ENCODE data around the gene QRSL1.
"Not testable (repeated sequence)": the region's sequence is repeated elsewhere in the genome, so short reads cannot be mapped to it uniquely, and the experiment has no call there.

Gene QRSL1

GRCh38 chr6:106688177-106688951 is 59.0 kb downstream of the QRSL1 start:
- DNase-seq = no peak

DNA sequence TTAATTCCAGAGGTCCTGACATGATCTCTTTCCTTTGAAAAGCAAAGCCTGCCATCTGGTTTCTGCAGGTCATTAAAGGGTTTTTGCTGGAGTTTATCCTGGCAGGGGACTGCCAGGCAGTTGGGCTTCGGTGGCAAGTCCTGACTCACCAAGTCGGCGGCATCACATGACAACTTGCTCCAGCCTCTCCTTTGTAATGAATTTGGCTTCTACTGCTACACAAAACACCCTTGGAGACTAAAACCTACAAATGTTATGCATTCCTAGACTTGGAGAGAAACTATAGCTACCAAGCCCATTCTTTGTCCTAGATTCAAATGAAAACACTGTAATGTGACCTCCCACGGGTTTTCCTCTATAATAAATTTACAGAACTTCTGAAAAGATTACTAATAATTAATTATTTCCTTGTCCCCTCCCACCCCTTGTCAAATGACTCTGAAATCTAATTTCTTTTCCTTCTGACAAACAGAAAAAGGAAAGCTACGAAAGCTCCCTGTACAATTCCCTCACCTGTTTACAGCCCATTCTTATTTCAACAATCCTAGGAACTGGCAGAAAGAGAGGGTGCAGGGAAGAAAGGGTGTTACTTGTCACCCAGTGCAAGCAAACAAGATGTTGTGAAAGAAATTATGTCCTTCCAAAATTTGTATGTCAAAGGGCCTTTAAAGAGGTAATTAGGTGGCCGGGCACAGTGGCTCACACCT is 62.9 kb downstream of the QRSL1 start:
- no peak for DNase-seq

DNA sequence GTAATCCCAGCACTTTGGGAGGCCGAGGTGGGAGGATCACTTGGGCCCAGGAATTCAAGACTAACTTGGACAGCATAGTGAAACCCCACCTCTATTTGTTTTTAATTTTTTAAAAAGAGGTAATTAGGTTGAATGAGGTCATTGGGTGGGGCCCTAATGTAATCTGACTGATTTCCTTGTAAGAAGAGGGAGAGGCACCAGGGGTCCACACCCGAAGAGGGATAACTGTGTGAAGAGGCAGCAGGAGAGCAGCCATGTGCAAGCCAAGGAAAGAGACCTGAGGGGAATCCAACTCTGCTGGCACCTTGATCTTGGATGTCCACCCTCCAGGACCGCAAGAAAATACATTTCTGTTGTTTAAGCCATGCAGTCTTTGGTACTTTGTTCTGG is 63.4 kb downstream of the QRSL1 start:
- DNase-seq = no peak

DNA sequence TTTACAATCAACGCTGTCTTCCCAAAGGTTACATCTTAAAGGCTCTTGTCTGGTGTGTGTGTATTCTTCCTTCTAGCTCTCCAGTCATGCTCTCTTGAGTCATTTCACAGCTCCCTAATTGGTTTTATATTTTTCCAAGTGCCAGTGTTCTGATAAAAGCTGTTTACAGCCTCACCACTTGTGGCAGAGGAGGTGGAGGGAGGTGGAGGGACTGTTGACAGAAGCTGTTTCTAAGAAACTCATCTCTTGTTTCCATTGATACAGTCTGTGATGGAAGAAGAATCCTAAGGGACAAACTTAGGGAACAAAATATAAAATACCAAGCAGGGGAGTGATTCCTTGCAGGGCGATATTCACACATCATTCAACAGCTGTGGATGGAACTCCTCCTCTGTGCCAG is 64.0 kb downstream of the QRSL1 start:
- no peak for DNase-seq

GRCh38 chr6:106694343-106694742 is 65.0 kb downstream of the QRSL1 start:
- no peak for DNase-seq

GRCh38 chr6:106700581-106700980 is 71.2 kb downstream of the QRSL1 start:
- DNase-seq = no peak

DNA sequence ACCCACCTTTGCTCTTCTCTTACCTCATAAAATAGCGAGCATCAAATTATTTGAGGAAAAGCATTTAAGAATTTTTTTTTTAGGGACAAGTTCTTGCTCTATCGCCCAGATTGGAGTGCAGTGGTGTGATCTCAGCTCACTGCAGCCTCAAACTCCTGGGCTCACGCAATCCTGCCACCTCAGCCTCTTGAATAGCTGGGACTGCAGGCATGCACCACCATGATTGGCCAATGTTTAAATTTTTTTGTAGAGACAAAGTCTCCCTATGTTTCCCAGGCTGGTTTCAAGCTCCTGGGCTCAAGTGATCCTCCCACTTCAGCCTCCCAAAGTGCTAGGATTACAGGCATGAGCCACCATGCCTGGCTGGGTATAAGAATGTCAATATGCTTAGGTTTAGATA is 71.8 kb downstream of the QRSL1 start:
- DNase-seq = not testable (repeated sequence)

DNA sequence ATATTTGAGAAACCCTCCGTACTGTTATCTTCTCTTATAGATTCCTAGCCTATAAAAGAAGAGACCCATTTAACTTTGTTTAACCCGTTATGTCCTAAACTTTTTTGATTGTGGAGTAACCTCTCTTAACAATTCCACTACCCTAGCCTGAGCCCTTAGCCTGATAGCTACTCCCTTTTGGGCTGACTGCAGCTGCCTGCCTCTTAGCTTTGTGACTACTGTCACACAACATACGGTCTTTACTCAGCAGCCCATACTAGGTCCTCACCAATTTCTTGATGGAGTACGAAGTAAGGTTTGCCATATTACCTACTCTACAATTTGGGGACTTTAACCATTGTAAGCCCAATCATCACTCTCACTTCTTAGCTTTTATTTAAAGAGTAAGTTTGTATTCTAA is 72.7 kb downstream of the QRSL1 start:
- DNase-seq = no peak

DNA sequence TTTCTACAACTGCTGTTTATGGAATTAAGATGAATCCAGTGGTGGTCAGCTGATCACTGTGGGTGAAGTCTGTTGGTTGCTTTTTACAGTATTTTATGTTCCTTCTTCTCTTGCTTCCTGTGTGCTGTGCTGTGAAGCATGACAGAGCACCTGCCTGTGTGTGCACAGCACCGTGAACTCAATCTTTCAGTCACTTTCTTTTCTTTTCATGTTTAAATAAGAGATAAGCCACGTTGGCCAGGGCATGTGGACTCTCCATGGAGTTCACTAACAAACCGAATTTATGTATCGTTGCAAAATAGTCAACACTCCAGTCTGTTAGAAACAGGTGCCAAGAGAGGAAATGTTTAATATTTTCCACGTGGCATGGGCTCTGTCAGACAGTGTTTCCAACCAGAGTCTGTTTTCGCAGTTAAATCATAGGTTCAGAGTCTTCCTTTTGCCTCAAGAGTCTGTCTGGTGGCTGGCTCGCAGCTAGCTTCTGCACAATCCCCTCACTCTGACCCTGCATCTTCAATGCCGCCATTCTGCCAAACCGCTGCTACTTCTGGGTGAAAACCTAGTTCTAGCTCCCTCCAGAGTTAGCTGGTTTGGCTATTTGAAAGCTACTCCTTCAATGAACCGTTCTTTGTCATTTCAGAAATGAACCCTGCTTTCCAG is 73.2 kb downstream of the QRSL1 start:
- DNase-seq = peak; percentile 87

DNA sequence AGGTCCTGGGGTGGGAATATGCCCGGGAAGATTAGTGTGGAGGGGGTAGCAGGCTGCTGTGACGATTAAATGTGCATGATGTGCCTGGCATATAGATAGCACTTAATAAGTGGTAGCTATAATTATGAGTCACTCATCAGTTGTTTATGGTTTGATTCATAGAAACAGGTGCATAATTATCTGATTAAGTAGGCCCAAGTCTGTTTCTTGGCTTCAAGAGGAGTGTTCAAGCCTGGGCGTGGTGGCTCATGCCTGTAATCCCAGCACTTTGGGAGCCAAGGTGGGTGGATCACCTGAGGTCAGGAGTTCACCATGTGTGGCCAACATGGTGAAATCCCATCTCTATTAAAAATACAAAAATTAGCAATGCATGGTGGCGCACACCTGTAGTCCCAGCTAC is 74.9 kb downstream of the QRSL1 start:
- no peak for DNase-seq

GRCh38 chr6:106705156-106705555 is 75.8 kb downstream of the QRSL1 start:
- DNase-seq = no peak

DNA sequence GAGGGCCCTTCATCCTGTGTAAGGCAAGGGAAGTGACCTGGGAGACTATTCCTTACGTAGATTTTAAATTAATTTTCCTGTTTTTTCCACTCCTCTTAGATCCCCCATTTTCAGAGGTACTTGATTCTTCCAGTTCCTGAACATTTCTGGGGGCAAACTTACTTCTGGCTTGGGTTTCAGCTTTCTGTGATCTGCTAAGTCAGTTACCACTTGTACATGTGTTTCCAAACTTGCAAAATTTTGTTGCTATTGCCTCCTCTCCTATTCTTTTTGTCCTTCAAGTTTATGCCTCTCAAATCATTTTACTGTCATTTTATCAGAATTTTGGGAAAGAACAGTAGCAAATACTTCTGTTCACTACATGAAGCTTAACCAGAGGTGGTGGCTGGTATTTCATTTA is 81.2 kb downstream of the QRSL1 start:
- no peak for DNase-seq

GRCh38 chr6:106714281-106714680 is 84.9 kb downstream of the QRSL1 start:
- DNase-seq = no peak

- no peak for DNase-seq
Observed at GRCh38 chr6:106715922-106716321, 86.5 kb downstream of the QRSL1 start.

DNA sequence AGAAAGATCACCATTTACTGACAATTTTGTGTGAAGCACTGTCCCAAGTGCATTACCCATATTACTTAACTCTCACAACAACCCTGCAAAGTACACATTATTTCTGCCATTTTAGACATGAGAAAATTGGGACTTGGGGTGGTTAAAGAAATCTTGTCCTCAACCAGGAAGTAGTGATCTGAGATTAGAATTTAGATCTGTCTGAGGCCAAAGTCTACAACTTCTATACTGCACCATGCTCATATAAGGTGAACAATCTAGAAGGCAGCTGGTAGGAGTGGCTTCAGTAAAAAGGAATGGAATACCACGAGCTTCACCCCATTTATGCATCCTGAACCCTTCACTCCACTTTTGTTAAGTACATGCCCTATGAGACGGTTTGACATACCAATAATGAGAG is 87.6 kb downstream of the QRSL1 start:
- no peak for DNase-seq
